ENCODE results near the gene LOXL1.

LOXL1 gene

DNA sequence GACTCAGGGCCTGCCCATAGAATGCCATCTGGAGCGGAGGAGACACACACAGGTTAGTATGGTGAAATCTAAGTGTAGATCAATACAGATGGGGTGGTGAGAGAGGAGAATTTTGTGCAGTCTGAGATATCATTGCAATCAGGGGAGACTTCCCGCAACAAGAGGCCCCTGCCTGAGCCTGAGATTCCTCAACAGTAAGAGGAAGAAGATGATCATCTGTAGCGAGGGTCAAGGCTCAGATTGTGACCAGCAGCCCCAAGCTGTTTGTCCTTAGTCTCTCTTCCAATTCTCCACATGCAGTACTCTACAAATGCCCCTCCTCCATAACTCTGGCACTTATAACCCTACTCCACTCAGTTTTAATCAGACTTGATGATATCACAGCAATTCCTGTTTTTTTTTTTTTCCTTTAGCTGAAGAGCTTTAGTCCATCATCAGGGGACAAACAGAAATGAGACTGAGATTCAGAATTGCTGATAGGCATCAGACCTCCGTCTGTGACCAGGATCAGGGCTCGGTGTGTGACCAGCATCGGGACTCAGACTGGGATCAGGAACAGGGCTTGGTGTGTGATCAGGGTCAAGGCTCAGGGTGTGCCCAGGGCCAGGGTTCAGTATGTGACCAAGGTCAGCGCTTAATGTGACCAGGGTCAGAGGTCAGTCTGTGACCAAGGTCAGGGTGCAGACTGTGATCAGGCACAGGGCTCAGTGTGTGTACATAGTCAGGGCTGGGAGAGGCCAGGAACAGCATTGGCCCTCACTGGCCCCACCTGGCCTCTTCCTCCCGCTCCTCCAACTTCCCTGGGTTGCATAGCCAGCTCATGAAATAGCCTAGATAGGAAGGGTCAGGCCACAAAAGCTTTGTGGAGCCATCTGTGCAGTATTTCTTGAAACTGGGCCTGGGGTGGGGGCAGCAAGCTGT is 14.1 kb downstream of the LOXL1 start:
- no peak for DNase-seq

DNA sequence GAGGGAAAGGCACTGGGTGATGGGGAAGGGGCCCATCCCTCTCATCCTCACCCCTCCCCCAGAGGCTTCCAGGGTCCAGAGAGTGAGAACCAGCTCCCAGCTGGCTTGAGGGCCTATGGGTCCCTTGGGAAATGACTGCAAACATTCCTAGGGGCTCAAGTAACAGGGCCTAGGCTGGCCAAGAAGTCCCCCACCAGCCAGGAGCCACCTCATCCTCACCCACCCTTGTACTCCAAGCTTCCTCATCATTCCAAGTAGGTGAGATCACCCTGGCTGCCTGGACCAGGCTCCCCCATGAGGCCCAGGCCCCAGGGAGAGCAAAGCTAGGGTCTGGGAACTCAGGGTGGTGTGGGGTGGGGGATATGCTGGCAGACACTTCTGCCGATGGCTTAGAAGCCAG is 14.8 kb downstream of the LOXL1 start:
- DNase-seq = no peak

DNA sequence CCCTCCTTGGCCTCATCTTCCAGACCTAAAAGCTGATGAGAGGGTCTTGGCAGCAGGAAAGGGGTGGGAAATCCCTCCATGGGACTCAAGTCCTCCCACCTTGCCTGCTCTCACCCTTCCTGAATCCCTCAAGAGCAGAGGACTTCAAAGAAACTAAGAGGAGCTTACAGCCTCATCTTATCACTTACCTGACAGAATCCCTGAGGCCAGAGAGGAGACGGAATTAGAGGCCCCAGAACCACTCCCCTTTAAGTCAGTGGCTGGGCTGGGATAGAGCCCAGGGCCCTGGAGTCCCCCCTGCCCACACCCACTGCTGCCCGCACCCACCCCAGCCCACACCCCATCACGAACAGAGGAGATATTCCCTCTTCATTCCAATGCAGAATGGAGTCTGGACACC is 15.2 kb downstream of the LOXL1 start:
- DNase-seq = no peak

DNA sequence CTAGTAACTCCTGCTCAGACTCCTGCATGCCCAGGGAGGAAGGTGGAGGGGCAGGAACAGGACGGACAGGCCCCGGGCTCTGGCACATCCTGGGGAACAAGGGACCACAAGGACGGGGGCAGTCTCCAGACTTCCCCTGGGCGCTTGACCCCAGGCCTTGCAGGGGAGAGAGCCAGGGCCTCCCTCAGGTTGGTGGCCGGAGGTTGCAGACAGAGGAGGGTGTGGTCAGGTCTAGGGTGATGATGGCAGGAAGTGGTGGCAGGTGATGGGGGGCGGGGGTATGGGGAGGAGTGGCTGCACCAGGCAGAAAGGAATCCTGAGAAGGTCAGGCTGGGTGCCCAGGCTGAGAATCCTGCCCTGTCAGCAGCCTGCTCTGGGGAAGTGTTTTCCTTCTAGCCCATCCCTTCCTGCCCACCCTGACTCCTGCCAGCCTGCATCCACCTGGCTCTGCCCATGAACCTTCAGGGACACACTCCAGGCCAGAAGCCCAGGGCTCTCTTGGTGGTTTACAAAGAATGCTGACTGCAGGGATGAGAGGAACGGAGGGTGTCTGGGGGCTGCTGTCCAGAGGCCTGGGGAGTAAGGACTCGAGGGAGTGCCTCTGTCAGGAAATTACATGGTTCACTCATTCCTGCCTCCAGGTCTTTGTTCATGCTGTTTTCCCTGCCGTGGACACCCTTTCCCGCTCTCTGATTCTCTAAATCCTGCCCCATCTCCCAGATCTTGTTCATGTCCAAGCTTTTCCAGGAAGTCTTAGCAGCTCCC is 15.8 kb downstream of the LOXL1 start:
- no peak for DNase-seq

DNA sequence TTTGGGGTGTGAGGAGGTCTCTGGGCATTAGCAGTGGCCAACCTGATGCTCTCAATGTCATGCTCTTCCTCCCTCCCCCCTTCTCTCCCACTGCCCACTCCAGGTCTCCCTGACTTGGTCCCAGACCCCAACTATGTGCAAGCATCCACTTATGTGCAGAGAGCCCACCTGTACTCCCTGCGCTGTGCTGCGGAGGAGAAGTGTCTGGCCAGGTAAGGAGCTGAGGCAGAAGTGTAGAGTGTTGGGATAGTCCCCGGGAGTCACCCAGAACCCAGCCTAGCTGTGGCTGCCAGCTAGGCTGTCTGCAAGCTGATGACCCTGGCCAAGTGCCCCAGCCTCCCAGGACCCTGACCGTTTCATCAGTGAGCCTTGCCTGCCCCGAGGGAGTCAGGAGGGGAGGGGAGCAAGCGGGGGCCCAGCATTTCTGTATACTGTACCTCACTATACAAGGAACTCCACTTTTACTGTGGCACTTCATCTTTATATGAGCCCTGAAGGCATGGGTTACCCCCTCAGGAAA is 16.5 kb downstream of the LOXL1 start:
- no peak for DNase-seq

DNA sequence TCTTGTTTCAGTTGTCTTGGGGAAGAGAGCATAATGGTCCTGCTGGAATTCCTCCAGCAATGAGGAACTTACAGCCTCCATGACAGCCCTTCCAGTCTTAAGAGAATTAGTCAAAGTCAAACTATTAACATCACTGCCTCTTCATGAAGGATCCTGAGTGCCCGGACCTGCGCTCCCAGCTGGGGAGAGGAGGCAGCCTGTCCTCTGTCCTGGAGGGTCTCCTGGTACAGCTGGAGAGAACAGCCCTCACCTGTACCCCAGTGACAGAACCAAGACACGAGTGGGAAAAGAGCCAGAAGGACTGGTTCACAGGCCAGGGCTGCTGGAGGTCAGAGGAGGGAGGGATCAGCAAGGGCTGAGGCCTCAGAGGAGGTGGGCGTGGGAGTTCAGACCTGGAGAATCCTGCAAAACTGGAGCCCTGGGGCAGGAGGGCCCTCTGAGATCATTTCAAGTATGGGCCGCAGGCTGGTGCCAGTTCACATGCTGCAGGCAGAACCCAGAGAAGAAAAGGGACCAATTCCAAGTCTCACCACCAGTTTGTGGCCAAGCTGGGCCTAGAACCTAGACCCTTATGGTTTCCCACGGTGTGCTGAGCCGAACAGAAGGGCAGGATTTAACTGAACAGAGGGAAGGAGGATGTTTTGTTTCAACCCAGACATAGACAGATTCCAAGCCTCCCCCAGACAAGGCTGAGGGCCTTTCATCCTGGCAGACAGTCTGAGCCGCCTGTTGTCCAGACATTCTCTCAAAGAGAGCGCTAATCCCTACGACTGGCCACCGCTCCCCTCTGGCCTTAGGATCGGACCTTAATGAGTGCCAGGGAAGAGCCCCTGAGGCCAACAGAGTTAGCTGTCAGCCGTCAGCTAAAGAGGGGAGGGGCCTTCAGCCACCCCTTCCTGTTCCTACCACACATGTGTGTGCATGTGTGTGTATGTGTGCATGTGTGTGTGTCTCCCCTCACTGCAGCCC is 18.2 kb downstream of the LOXL1 start:
- no peak for DNase-seq

DNA sequence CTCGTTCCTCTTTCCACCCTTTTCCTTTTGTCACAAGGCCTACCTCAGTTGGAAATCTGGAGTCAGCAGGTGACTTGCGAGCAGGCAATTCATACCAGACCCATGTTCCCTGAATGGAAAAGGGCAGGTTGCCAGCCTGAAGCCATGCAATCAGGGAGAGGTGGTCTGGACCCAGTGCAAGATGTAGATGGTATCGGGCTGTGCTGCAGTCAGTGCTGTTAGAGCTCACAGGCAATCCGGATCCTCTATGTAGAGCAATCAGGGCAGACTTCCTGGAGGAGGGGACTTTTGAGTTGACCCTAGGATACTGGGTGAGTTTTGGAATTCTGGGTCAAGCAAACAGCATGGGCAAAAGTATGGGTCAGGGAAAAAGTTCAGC is 18.9 kb downstream of the LOXL1 start:
- DNase-seq = no peak

DNA sequence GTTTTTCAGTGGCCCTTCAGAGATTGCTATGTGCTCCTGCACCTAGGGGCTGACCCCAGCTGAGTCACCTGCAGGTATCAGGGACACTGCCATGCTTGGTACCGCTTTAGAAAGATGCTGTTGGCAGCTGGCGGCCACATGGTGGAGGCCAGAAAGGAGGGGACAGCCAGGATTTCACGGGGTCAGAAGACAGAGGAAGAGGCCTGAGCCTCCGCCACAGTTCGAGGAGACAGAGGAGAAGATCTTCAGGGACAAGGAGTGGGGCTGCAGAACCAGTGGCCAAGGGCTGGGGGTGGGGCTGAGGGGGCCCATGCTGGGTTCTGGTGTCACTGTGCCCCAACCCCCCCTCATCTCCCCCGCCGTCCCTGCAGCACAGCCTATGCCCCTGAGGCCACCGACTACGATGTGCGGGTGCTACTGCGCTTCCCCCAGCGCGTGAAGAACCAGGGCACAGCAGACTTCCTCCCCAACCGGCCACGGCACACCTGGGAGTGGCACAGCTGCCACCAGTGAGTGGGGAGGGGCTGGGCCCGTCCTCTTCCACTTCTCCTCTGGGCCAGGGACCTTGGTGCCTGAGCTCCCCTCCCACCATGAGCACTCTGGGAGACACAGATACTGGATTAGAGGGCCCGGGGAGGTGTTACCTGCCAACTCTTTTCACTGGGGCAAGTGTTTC is 19.9 kb downstream of the LOXL1 start:
- DNase-seq = no peak

DNA sequence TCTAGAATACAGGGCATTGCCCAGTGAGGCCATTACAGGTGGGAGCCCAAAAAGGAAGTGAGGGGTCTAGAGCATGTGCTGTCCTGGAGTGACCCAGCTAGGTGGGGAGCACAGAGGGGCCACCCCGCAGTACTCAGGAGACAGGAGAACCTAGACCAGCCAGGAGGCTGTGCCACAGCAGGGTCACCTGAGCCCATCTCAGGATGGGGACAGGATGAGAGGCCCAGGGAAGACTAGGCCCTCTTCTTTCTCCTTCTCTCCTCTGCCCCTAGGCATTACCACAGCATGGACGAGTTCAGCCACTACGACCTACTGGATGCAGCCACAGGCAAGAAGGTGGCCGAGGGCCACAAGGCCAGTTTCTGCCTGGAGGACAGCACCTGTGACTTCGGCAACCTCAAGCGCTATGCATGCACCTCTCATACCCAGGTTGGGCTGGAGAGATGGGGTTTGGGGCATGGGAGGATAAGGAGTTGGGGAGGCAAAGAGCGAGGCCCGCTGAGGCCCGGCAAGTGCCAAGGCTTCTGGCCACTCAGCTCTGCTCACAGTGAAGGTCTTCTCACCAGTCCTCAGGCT is 20.6 kb downstream of the LOXL1 start:
- DNase-seq = no peak

DNA sequence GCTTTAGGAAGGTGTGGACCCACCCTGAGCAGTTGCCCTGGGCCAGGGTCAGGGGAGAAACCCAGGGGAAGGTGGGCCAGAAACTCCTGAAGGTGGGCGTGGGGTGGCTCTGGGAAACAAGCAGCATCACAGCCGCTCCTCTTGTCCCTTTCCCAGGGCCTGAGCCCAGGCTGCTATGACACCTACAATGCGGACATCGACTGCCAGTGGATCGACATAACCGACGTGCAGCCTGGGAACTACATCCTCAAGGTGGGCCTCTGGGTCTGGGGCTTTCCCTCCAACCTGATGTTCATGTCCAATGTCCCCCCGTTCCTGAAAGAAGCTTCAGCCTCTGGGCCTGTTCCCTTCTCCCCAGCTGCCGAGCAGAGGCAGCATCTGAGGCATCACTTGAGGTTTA is 21.4 kb downstream of the LOXL1 start:
- DNase-seq = no peak

DNA sequence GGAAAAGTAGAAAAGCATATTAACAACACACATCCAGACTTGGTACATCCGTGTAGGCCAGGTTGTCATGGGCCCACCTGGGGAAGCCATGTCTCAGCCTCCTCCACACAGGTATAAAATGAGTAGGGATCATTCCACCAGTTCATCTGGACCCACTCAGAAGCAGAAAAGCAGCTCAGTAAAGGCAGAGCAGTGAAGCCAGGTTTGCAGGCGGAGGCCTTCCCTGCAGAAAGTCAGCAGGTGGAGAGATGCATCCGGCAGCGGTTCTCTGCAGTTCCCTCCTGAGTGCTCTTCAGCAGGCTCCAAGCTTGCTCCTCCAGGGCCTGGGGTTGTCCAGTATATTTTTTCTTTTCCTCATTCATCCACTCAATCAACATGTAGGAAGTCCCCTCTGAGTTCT is 22.1 kb downstream of the LOXL1 start:
- DNase-seq = no peak

DNA sequence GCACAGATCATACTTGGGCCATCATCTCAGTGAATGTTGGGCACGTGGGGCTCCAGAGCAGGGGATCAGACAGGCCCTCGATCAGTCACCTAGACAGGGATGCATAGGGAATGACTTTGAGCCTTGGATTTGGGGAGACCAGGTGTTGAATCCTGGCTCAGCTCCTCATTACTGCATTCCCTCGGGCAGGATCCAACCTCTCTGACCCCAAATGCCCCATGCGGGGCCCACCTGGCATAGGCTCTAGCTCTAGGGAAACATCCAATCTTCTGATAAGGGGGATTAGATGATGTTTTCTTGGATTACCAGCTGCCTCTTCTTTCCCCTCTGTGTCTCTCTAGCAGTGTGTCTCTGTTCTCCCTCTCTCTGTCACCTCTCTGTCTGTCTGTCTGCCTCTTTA is 22.7 kb downstream of the LOXL1 start:
- DNase-seq = no peak

DNA sequence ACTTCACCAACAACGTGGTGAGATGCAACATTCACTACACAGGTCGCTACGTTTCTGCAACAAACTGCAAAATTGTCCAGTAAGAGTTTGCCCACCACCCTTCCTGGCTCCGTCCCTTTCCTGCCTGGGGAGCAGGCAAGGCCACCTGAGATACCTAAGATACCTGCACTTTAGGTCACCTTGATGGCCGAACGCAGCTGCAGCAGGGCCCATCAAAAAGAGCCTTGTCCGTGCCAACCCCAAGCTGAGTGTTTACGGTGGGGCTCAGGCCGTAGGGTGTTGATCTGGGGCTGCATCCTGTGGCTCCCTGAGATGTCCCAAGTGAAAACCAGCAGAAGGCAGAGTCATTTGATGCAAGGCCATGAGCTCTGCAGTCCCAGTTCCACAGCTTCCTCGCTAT is 23.2 kb downstream of the LOXL1 start:
- no peak for DNase-seq

DNA sequence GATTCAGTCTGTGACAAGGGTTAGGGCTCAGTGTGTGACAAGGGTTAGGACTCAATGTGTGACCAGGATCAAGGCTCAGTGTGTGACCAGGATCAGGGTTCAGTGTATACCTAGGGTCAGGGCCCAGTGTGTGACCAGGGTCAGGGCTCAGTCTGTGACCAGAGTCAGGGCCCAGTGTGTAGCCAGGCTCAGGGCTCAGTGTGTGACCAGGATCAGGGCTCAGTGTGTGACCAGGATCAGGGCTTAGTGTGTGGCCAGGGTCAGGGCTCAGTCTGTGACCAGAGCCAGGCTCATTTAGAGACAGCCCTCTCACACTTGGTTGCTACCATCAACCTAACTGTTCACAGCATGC is 24.2 kb downstream of the LOXL1 start:
- DNase-seq = no peak

DNA sequence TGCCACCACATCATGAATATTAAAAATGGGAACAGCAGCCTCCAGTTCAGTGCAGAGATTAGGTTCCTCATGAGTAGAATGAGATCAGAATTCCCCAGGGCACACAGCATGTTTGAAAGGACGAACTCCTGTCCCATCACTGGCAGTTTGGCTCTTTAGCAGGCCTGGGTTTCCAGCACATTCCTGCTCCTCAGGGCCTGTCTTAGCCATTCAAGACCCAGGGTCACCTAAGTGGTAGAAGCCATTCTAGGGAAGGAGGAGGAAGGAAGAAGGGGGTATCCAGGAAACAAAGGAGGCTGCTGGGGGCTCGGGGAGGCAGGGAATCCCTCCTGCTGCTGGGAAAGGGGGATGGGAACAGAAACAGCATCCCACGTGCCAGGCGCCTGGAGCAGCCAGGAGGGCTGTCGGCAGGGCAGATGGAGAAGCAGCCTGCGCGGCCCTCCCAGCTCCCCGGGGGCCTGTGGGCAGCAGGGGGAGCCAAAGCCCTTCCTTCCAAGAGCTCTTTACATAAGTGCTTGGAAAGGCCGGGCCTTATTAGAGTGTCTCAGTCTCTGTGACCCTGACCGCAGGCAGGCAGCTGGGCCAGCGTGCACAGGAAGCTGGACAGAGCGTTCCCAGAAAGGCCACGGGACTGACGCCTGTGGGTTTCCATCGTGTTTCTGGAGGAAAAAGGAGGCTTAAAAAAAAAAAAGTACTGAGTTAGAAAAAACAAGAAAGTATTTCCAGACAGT is 24.7 kb downstream of the LOXL1 start:
- DNase-seq = no peak

DNA sequence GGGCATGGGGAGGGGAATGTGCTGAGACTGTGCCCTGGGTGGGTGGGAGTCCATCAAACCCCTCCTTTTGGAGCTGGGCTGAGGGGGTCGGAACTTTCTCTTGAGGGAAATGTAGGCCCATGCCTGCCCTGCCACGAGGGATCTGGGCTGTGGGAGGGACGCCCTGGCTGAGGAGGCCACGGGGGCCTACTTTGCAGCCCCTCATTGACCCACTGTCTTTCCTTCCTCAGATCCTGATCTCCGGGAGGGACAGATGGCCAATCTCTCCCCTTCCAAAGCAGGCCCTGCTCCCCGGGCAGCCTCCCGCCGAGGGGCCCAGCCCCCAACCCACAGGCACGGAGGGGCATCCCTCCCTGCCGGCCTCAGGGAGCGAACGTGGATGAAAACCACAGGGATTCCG is 25.3 kb downstream of the LOXL1 start:
- DNase-seq = no peak

DNA sequence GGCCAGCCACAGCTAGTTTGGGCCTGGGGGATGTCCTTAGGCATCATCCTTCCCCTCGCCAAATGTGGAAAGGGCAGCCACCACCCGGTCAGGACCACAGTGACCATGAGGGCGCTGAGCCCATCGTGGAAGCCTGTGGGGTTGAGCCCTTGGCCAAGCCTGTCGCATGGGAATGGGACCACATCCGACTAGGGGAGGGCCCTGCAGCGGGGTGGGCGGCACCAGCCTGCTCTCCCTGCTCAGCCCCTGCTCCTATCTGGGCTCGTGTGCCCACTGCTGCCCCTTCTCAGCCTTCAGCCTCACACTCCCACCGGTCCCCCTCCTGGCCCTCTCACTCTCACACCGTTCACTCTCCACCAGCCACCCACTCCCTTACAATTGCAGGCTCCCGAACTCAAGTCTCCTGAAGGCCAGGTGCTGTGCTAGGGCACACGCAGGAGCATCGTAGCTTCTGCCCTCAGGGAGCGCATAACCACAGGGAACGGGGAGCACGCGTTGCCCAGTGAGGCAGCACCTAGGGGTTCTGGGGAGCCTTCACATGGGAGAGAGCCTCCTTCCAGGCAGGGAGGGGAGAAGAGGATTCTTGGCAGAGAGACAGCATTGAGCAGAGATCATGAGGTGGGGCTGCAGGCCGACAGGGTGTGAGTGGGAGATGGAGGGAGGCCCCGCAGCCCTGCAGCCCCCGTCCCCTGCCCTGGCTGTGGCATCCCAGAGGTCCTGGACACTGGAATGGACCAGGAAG is 26.1 kb downstream of the LOXL1 start:
- DNase-seq = no peak

DNA sequence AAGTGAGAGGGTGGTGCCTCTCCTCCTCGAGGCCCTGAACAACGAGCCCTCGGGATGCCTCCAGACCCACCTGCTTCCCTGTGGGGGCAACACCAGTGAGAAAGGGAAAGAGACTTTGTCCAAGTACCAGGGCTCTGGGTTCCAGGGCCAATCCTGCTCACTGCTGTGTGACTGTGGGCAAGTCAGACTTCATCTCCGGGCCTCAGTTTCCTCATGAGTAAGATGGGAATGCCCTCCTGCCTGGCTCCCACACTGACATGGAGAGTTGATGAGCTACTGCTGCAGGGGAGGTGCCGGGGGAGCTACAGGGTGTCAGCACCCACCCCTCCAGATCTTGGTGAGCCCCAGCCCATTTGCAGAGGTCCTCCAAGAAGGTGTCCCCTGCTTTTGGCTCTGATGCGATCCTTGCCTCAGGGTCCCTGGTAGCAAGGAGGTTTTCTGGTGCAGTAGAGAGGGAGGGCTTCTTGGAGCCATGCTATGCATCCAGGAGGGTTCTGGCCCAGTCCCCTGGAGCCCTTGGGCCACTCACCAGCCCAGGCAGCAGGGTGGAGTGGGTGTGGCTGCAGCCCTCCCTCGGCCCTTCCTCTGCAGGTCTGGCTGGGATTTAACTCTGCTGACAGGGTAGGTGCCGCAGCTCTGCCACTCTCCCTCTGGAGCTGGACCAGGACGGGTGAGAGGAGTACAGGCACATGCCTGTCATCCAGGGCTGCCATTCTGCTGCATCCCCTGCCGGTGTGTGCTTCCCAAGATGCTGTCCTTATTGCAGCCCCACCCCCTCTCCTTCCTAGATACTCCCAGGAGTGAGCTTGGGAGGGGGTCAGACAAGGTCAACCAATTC is 26.9 kb downstream of the LOXL1 start:
- no peak for DNase-seq

All from NCI-H774 (cell line).